ENCODE results near the gene RFX4.

GRCh38 chr12:106766393-106766826 lies 183.6 kb downstream of the RFX4 start:
- no peak for TF ChIP-seq SMC3 (IDR thresholded peaks at IDR 0.05)
- no peak for TF ChIP-seq TP53 (CRISPR knock-in tag; IDR thresholded peaks at IDR 0.05)
- no peak for TF ChIP-seq BHLHE40 (IDR thresholded peaks at IDR 0.05; ENCODE audit: low read depth, low read length)
- no peak for TF ChIP-seq CHD4 (IDR thresholded peaks at IDR 0.05; ENCODE audit: borderline replicate concordance)
- TF ChIP-seq CTCF (IDR thresholded peaks at IDR 0.05), result no peak
- TF ChIP-seq POLR2A (IDR thresholded peaks at IDR 0.05; ENCODE audit: low read length), result no peak
- no peak for TF ChIP-seq MAZ (IDR thresholded peaks at IDR 0.05; ENCODE audit: borderline replicate concordance, low read depth, low read length)

Measured in A549 (cell line).